ENCODE data around the gene THOC5.
"Not testable (repeated sequence)": the region's sequence is repeated elsewhere in the genome, so short reads cannot be mapped to it uniquely, and the experiment has no call there.

The THOC5 gene

GRCh38 chr22:29553351-29554224 is at the start of gene THOC5:
TSS of gene THOC5 (minus strand) at chr22:29553757. CDS start at chr22:29549147, 4,610 bp downstream.
- peak within 1 kb of the TSS; percentile 80 for H3K4me3 Mint-ChIP-seq
- peaks cover 36% of the 10 kb centered on the region for H3K36me3 Mint-ChIP-seq
- H3K27me3 Mint-ChIP-seq = no peaks in the 10 kb centered on the region
- peak; percentile 98 for ATAC-seq
- H3K4me1 Mint-ChIP-seq = peaks cover 17% of the 10 kb centered on the region
- no peaks in the 10 kb centered on the region for H3K9me3 Mint-ChIP-seq
- peak within 1 kb of the TSS; percentile 67 for H3K27ac Mint-ChIP-seq

- peaks cover 4% of the 10 kb centered on the region for H3K4me1 Mint-ChIP-seq
- H3K9me3 Mint-ChIP-seq = no peaks in the 10 kb centered on the region
- H3K36me3 Mint-ChIP-seq = no peaks in the 10 kb centered on the region
- no peak overlapping the region for H3K4me3 Mint-ChIP-seq
- H3K27me3 Mint-ChIP-seq = no peaks in the 10 kb centered on the region
- H3K27ac Mint-ChIP-seq = no peak overlapping the region
- ATAC-seq = no peak
Observed at GRCh38 chr22:29598684-29599020, 45.1 kb upstream of the THOC5 start.

- not testable (repeated sequence) for H3K36me3 Mint-ChIP-seq, H3K27ac Mint-ChIP-seq, H3K27me3 Mint-ChIP-seq, H3K9me3 Mint-ChIP-seq, H3K4me1 Mint-ChIP-seq, ATAC-seq, H3K4me3 Mint-ChIP-seq
Observed at GRCh38 chr22:29597871-29598683, 44.5 kb upstream of the THOC5 start.

GRCh38 chr22:29596408-29596807 is 42.9 kb upstream of the THOC5 start:
- Mint-ChIP-seq H3K27me3 (no peaks in the 10 kb centered on the region), H3K27ac (no peak overlapping the region), H3K36me3 (no peaks in the 10 kb centered on the region), H3K4me3 (no peak overlapping the region), H3K9me3 (no peaks in the 10 kb centered on the region), H3K4me1 (no peaks in the 10 kb centered on the region)
- no peak for ATAC-seq

- H3K9me3 Mint-ChIP-seq, H3K27ac Mint-ChIP-seq, H3K27me3 Mint-ChIP-seq, ATAC-seq, H3K4me1 Mint-ChIP-seq, H3K4me3 Mint-ChIP-seq, H3K36me3 Mint-ChIP-seq: not testable (repeated sequence)
Observed at GRCh38 chr22:29594447-29594846, 40.9 kb upstream of the THOC5 start.

GRCh38 chr22:29593923-29594322 is 40.4 kb upstream of the THOC5 start:
- H3K4me3 Mint-ChIP-seq = no peak overlapping the region
- ATAC-seq = no peak
- no peak overlapping the region for H3K27ac Mint-ChIP-seq
- H3K4me1 Mint-ChIP-seq = no peaks in the 10 kb centered on the region
- no peaks in the 10 kb centered on the region for H3K27me3 Mint-ChIP-seq
- no peaks in the 10 kb centered on the region for H3K36me3 Mint-ChIP-seq
- no peaks in the 10 kb centered on the region for H3K9me3 Mint-ChIP-seq

GRCh38 chr22:29587938-29588699 is 34.6 kb upstream of the THOC5 start:
- Mint-ChIP-seq H3K4me1 (no peaks in the 10 kb centered on the region), H3K36me3 (no peaks in the 10 kb centered on the region), H3K9me3 (no peaks in the 10 kb centered on the region), H3K4me3 (no peak overlapping the region), H3K27ac (no peak overlapping the region), H3K27me3 (no peaks in the 10 kb centered on the region)
- no peak for ATAC-seq

- not testable (repeated sequence) for H3K4me1 Mint-ChIP-seq, H3K36me3 Mint-ChIP-seq, H3K27ac Mint-ChIP-seq, H3K9me3 Mint-ChIP-seq, H3K4me3 Mint-ChIP-seq, H3K27me3 Mint-ChIP-seq, ATAC-seq
Observed at GRCh38 chr22:29586193-29586705, 32.7 kb upstream of the THOC5 start.

GRCh38 chr22:29584975-29585374 is 31.4 kb upstream of the THOC5 start:
- Mint-ChIP-seq H3K9me3 (no peaks in the 10 kb centered on the region), H3K27me3 (no peaks in the 10 kb centered on the region), H3K27ac (no peak overlapping the region), H3K4me1 (peaks cover 21% of the 10 kb centered on the region), H3K4me3 (no peak overlapping the region), H3K36me3 (no peaks in the 10 kb centered on the region)
- ATAC-seq = no peak

- no peak for ATAC-seq
- Mint-ChIP-seq H3K27me3 (no peaks in the 10 kb centered on the region), H3K4me3 (peak overlapping the region; percentile 94), H3K36me3 (no peaks in the 10 kb centered on the region), H3K4me1 (peaks cover 26% of the 10 kb centered on the region), H3K27ac (peak overlapping the region; percentile 93), H3K9me3 (no peaks in the 10 kb centered on the region)
Observed at GRCh38 chr22:29581799-29582198, 28.2 kb upstream of the THOC5 start.

GRCh38 chr22:29580200-29580810 is 26.7 kb upstream of the THOC5 start:
- H3K4me3 Mint-ChIP-seq = peak overlapping the region; percentile 94
- peaks cover 26% of the 10 kb centered on the region for H3K4me1 Mint-ChIP-seq
- ATAC-seq = peak; percentile 32
- no peaks in the 10 kb centered on the region for H3K27me3 Mint-ChIP-seq
- no peaks in the 10 kb centered on the region for H3K9me3 Mint-ChIP-seq
- no peaks in the 10 kb centered on the region for H3K36me3 Mint-ChIP-seq
- H3K27ac Mint-ChIP-seq = peak overlapping the region; percentile 93

GRCh38 chr22:29578462-29579200 is 25.1 kb upstream of the THOC5 start:
- no peak for ATAC-seq
- H3K4me3 Mint-ChIP-seq = no peak overlapping the region

GRCh38 chr22:29574762-29575450 is 21.3 kb upstream of the THOC5 start:
- Mint-ChIP-seq H3K4me1 (peaks cover 4% of the 10 kb centered on the region), H3K4me3 (no peak overlapping the region), H3K9me3 (no peaks in the 10 kb centered on the region), H3K36me3 (peaks cover 3% of the 10 kb centered on the region), H3K27me3 (no peaks in the 10 kb centered on the region), H3K27ac (no peak overlapping the region)
- no peak for ATAC-seq

More at GRCh38 chr22:29578462-29579200, 25.1 kb upstream of the THOC5 start:
- H3K27ac Mint-ChIP-seq = no peak overlapping the region
- peaks cover 26% of the 10 kb centered on the region for H3K4me1 Mint-ChIP-seq
- no peaks in the 10 kb centered on the region for H3K36me3 Mint-ChIP-seq
- H3K27me3 Mint-ChIP-seq = no peaks in the 10 kb centered on the region
- no peaks in the 10 kb centered on the region for H3K9me3 Mint-ChIP-seq

All from stimulated activated memory B cell treated with anti-CD40 and anti-IgM and Interleukin-4, amounts not matched to agents 10 μg/mL and 1 μg/mL and 100 μg/mL, for 72 hours (primary cell).